ENCODE measurements around the gene VWA3B.

The VWA3B gene

DNA sequence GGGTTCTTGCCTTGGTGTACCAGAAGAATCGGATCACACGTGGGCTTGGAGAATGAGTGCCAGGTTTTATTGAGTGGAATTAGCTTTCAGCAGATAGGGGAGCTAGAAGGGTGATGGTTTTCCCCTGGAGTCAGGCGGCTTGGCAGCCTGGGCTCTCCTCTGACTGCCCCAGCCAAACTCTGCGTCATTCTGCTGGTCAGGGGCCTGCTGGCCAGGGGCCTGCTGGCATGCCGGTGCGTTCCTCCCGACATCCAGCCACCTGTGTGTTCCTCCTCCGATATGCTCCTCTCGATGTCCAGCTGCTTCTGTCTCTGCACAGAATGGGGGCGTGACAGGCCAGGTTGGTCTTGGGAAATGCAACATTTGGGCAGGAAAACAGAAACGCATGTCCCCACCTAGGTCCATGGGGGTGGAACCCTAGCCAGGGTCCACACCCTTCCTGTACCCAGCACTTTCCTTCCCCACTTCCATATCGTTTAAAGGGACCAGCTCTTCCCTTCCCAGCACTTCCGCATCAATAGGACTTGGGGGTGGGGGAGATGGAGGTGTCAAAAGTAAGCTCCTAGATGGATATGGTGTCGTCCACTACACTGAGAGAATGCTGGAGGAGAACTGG, 85.3 kb downstream of the VWA3B start:
- in situ Hi-C loops (cut with MboI; ENCODE audit: low sequenced_read_pairs): no loop called here

DNA sequence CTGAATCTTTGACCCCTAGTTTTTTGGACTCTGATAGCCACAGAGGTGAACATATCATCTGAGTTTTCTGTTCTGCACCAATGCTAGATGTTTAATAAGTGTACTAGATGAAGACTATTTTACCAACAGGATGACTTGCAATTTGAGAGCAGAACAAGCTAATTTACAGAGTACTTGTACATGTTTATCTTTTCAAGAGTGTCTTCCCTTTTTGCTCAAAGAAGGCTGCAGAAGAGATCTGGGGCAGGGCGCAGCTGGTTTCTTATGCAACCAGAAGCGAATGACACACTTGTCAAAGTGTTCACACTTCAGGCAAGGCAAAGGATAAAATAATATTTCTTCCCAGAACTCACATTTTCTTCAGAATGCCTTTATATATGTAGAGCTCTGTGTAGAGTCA, 86.0 kb downstream of the VWA3B start:
- in situ Hi-C loops (cut with MboI; ENCODE audit: low sequenced_read_pairs): no loop called here

DNA sequence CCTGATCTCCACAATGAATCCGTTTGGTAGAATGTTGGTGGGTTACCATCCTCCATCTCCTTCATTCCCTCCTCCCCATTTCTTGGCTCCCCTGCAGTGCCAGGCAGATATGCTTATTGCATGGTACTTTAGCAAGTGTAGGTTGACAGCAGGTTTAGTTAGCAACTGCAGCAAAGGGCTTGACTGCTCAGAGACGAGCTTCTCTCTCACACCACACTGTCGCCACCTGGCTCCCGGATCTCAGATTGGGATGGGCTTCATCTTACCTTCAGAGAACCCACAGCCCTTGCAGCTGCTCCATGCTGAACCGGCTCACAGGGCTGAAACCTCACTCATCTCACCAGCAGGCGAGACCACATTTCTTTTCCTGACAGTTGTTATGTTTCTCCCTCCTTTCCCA, 88.8 kb downstream of the VWA3B start:
- in situ Hi-C loops (cut with MboI; ENCODE audit: low sequenced_read_pairs): no loop called here

- in situ Hi-C loops (cut with MboI; ENCODE audit: low sequenced_read_pairs): no loop called here
Observed at GRCh38 chr2:98177286-98177685, 90.3 kb downstream of the VWA3B start.

DNA sequence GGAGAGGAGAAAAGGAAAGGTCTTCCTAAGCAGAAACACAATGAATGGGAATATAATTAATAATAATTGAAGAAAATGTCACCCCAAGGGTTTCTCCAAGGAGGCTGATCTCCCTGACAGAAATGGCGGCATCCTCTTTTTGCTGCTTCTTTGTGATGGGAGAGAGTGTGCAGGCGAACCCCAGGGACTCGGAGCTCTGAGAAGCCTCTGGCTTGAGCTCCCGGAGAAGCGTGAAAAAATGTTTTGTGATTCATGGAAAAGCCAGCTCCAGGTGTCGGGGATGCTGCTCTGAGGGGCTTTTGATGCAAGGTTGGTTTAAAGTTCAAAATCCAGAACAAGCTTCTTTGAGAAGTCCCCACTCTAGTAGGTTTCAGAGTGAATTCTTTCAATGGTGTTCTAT, 91.0 kb downstream of the VWA3B start:
- in situ Hi-C loops (cut with MboI; ENCODE audit: low sequenced_read_pairs): no loop called here

DNA sequence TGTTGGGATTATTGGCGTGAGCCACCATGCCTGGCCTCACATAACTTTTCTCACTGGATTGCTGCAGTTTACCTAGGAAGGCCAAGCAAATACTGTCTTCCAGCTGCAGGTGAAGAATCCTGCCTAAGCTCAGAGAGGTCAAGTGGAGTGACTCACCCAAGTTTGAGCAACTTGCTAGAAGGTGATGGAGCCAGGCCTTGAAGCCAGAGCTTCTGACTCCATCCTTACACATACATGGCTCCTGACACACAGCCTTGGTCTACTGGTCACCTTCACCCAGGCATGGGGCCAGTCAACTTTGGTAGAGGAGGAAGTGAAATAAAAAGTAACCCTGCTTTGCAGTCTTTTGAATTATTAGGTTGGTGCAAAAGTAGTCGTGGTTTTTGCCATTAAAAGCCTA, 93.5 kb downstream of the VWA3B start:
- in situ Hi-C loops (cut with MboI; ENCODE audit: low sequenced_read_pairs): no loop called here

GRCh38 chr2:98181346-98181745, 94.4 kb downstream of the VWA3B start:
- in situ Hi-C loops (cut with MboI; ENCODE audit: low sequenced_read_pairs): no loop called here

- in situ Hi-C loops (cut with MboI; ENCODE audit: low sequenced_read_pairs): no loop called here
Observed at GRCh38 chr2:98185801-98186200, 98.8 kb downstream of the VWA3B start.

DNA sequence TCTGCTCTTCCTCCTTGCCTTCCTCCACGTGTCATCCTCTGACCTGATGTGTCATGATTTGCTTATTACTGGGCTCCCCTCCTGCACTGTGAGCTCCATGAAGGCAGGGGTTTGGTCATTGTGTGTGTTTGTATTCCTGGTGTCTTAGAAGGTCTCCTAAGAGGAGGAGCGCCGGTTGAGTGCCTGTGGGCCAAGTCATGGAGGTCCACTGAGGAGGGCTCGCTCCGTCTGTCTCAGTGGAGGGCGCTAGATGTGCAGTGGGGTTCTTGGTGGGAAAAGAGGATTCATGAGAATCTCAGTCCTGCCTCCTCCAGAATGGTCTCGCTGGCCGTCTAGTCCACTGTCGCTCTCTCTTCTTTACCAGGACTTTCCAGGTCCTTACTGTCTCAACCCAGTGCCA, 100.2 kb downstream of the VWA3B start:
- in situ Hi-C loops (cut with MboI; ENCODE audit: low sequenced_read_pairs): no loop called here

DNA sequence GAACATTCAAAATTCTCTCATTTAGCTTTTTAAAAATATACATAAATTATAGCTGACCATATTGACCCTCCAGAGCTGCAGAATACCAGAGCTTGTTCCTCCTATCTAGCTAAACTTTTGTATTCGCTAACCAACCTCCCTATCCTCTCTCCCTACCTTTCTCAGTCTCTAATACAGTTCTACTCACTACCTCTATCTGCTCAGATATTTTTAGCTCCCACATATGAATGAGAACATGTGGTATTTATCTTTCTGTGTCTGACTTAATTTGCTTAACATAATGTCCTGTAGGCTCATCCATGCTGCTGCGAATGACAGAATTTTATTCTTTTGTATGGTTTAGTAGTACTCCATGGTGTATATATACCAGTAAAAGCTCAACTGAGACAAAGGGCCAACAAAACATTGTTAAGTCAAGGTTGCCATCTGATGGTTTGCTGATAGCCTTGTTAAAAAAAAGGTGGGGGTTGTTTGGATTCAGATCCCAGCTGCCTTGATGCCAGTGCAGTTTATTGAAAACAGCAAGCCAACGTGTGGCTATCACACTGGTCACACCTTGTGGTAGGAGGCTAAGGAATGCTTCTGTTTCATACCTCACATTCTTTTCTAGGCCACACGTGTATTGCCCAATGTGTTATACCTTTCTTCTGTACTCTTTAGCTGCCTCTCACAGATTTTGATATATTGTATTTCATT, 101.5 kb downstream of the VWA3B start:
- in situ Hi-C loops (cut with MboI; ENCODE audit: low sequenced_read_pairs): no loop called here

GRCh38 chr2:98191883-98192282, 104.9 kb downstream of the VWA3B start:
- in situ Hi-C loops (cut with MboI; ENCODE audit: low sequenced_read_pairs): no loop called here

DNA sequence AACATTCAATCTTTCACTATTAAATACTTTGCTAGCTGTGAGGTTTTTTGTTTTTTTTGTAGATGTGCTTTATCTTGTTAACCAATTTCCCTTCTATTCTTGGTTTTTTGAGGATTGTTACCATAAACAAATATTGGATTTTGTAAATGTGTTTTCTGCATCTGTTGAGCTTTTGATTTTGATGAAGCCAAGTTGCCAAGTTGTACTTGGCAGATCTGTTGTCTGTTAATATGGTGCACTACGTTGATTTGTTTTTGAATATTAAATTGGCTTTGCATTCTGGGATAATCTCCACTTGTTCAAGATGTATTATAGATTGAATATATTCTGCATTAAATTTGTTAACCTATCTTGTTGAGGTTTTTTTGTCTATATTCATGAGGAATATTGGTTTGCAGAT, 114.6 kb downstream of the VWA3B start:
- in situ Hi-C loops (cut with MboI; ENCODE audit: low sequenced_read_pairs): no loop called here

GRCh38 chr2:98205889-98206288, 118.9 kb downstream of the VWA3B start:
- in situ Hi-C loops (cut with MboI; ENCODE audit: low sequenced_read_pairs): no loop called here

DNA sequence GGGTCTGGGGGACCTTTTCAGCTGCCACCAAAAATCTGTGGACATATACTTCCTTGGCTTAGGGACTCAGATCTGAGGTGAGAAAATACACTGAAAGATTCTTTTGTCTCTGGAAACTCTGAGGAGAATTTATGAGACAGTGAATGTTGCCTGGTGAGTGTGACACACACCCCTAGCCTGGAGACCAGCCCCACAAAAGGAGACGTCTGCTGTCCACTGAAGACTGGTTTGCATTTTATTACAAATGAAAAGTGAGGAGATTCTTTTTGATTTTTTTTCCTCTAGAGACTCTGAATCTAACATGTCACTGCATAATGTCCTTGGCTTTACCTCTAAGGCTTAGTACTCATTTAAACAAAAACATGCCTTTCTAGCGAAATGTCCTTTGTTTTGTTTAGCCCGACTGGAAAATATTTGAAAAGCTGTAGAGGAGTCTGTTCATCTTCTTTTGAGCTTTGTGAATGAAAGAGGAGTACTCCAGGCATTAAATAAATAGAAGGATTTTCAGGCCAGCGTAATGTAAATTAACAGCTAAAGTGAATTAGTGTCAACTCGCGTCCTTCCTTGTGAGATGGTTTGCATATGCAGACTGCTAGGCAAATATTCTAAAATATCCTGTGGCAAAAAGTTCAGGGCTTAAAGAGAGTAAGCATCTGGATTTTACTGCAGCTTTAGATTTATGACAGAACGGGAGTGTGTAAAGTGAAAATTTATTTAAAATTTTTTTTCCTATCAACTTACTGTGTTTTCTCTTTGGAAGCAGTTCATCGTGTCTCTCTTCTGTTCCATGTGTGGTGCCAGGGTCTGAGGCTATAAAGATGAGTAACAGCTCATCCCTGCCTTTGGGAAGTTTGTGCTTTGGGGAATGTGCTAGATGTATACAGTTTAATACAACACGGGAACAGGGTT, 125.4 kb downstream of the VWA3B start:
- in situ Hi-C loops (cut with MboI; ENCODE audit: low sequenced_read_pairs): no loop called here

GRCh38 chr2:98216616-98217015, 129.6 kb downstream of the VWA3B start:
- in situ Hi-C loops (cut with MboI; ENCODE audit: low sequenced_read_pairs): no loop called here

GRCh38 chr2:98219152-98219551, 132.2 kb downstream of the VWA3B start:
- in situ Hi-C loops (cut with MboI; ENCODE audit: low sequenced_read_pairs): no loop called here

GRCh38 chr2:98233941-98234340, 147.0 kb downstream of the VWA3B start:
- in situ Hi-C loops (cut with MboI; ENCODE audit: low sequenced_read_pairs): no loop called here

DNA sequence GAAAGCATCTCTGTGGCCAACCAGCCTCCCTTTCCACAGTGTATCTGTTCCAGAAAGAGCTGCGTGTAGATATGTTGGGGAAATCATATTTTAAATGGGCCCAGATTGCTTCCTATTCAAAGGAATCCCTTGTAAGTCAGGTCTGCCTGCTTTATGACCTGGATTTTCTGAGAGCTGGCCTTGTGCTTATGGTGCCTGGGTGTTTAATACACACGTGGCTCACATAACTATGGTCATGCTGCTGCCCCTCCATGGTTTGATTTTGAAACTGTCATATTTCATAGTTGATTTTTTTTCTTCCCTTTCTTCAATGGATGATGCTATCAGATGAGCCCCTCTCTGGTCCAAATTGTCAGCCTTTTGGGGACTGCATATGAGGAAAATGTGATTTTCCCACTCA, 147.8 kb downstream of the VWA3B start:
- in situ Hi-C loops (cut with MboI; ENCODE audit: low sequenced_read_pairs): no loop called here

GRCh38 chr2:98236935-98237334, 150.0 kb downstream of the VWA3B start:
- in situ Hi-C loops (cut with MboI; ENCODE audit: low sequenced_read_pairs): no loop called here

DNA sequence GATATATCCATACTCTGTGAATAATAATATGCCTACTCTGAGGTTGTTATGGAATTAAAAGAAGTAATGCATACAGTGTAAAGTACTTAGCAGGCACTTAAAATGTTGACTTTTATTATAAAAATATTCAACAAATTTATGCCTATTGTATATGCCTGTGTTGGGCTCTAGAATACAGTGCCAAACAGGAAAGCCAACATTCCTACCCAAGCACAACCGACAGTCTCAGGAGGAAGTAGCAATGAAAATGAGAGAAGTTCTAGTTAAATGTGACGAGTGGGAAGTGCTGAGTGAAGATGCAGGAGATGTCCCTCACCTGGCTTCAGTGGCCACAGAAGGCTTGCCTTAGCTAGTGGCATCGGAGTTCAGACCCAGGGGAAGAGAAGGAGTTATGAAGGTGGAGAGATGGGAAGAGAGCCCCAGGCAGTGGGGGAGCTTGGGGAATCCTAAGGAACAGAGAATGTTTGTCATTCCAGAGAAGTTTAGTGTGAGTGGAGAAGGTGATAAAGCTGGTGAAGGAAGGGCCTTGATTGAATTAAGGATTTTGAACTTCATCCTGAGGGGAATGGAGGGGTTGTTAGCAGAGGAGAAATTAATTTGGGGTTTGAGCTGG, 153.9 kb downstream of the VWA3B start:
- in situ Hi-C loops (cut with MboI; ENCODE audit: low sequenced_read_pairs): no loop called here

- in situ Hi-C loops (cut with MboI; ENCODE audit: low sequenced_read_pairs): no loop called here
Observed at GRCh38 chr2:98241592-98241991, 154.6 kb downstream of the VWA3B start.

Measured in HL-60/S4 (cell line).